K562 (cell line): ENCODE results near the gene RTBDN. TPM values are rescaled to one million over a fixed set of nuclear protein-coding genes. Genes with fewer than 3 reads are reported as not detected.

Experiments used
- ARNT ChIP-seq, 2 experiments: fragments of 450-650 bp; IDR thresholded peaks; 2 replicates each; pipeline ENCODE4 v1.6.1; 2016; ENCODE audit warnings: mild to moderate bottlenecking in 1 of 2
- BCOR ChIP-seq: fragments of 450-650 bp; IDR thresholded peaks from 2 replicates; pipeline ENCODE4 v1.6.1; 2016
- CHCHD3 ChIP-seq: fragments of 250-450 bp; sonication (Bioruptor Pico); IDR thresholded peaks from 2 replicates; pipeline ENCODE4 v2.1.2; 2022; ENCODE audit warnings: mild to moderate bottlenecking
- CHD7 ChIP-seq: fragments of 200-600 bp; sonication (generic); IDR thresholded peaks from one replicate; pipeline ENCODE4 v1.6.1; 2012; ENCODE audit warnings: mild to moderate bottlenecking, low read depth, low read length, inconsistent platforms
- DPF2 ChIP-seq: fragments of 450-650 bp; IDR thresholded peaks from 2 replicates; pipeline ENCODE4 v1.6.1; 2016
- ELF1 ChIP-seq: fragments of 200-800 bp; sonication (Bioruptor generic); IDR thresholded peaks from 2 replicates; pipeline ENCODE4 v1.6.1; 2016; ENCODE audit warnings: missing genetic modification characterization, missing compliant biosample characterization
- HNRNPH1 ChIP-seq: fragments of 200-400 bp; formaldehyde crosslinking; optimal IDR thresholded peaks from 2 replicates; pipeline ENCODE3; 2017; ENCODE audit warnings: low read depth, mild to moderate bottlenecking, low read length, moderate library complexity
- NCOR1 ChIP-seq: fragments of 450-650 bp; IDR thresholded peaks from 2 replicates; pipeline ENCODE4 v1.6.1; 2016; ENCODE audit warnings: mild to moderate bottlenecking, moderate library complexity
- NR2C2 ChIP-seq, 2 experiments: fragments of 200-800 bp in 1 of 2; sonication (Bioruptor generic) in 1 of 2; sonication (generic) in 1 of 2; formaldehyde crosslinking in 1 of 2; IDR thresholded peaks; 2 replicates each; pipeline versions ENCODE4 v1.6.1 to v1.8.0; 2016 to 2022; ENCODE audit warnings: mild to moderate bottlenecking in 1 of 2, missing compliant biosample characterization in 1 of 2, missing genetic modification characterization in 1 of 2, missing genetic modification reagents in 1 of 2
- RBM25 ChIP-seq: fragments of 200-400 bp; formaldehyde crosslinking; IDR thresholded peaks from 2 replicates; pipeline ENCODE4 v1.6.1; 2018; ENCODE audit warnings: low read length, low read depth, moderate library complexity; ENCODE audit not compliant: severe bottlenecking
- SFPQ ChIP-seq: fragments of 200-400 bp; formaldehyde crosslinking; IDR thresholded peaks from 2 replicates; pipeline ENCODE4 v1.6.1; 2017; ENCODE audit warnings: mild to moderate bottlenecking, low read depth, low read length, moderate library complexity
- XRCC5 ChIP-seq: fragments of 200-400 bp; formaldehyde crosslinking; IDR thresholded peaks from 2 replicates; pipeline ENCODE4 v1.6.1; 2017; ENCODE audit warnings: low read depth, mild to moderate bottlenecking, low read length
- ZNF121 ChIP-seq: sonication (generic); formaldehyde crosslinking; conservative IDR thresholded peaks from 2 replicates; pipeline ENCODE4 v1.8.0; 2022; ENCODE audit warnings: missing genetic modification reagents
- ZNF79 ChIP-seq: fragments of 250-450 bp; sonication (Bioruptor Pico); IDR thresholded peaks from 2 replicates; pipeline ENCODE4 v1.4.0; 2020; ENCODE audit warnings: low read depth, mild to moderate bottlenecking, moderate library complexity
- polyA plus RNA-seq, 8 experiments: library from polyadenylated mRNA; depleted of rRNA in 4 of 8; stranded (reverse) in 5 of 8; unstranded in 3 of 8; fragments of >200 nt; fragmentation: Nextera tagmentation in 2 of 8; fragmentation: Illumina TruSeq in 1 of 8; extraction: Ambion mirVana in 2 of 8; extraction: Trizol in 1 of 8; gene quantifications; 2 replicates each; pipeline versions ENCODE4 v1.2.1 to v1.2.3, GENCODE V29; 2011 to 2014; ENCODE audit warnings: inconsistent platforms in 1 of 8, missing spikeins in 1 of 8
- total RNA-seq, 7 experiments: library from RNA; depleted of rRNA in 6 of 7; stranded (reverse); fragments of >200 nt in 6 of 7; fragmentation: Illumina TruSeq in 2 of 7; extraction: Trizol in 2 of 7; gene quantifications; 2 replicates each; pipeline versions ENCODE4 v1.2.1 to v1.2.3, GENCODE V29; 2011 to 2021; ENCODE audit warnings: low replicate concordance in 1 of 7

The RTBDN gene
- total and polyA plus RNA-seq, 9 of the 15 experiments (the other 6 are each of a cell fraction or from before 2014, with no cell fraction given): 0.20 to 2.3 (median 0.72) TPM; not detected in 1

- TF ChIP-seq CHD7 (no peak), ELF1 (tag) (no peak), NR2C2 (CRISPR knock-in tag; IDR thresholded peaks at IDR 0.05) (no peak), NR2C2 (tag; IDR thresholded peaks at IDR 0.05) (no peak), RBM25 (peak; percentile 60), CHCHD3 (CRISPR knock-in tag) (no peak), NCOR1 (no peak), DPF2 (0 out of 2 replicates have a peak, but pooled peaks have one; percentile 28), BCOR (peak; percentile 78; the same call in 1 of the 2 replicates), XRCC5 (no peak), HNRNPH1 (no peak), ARNT (IDR thresholded peaks at IDR 0.05) (no peak), ZNF121 (CRISPR knock-in tag) (peak; percentile 96), SFPQ (no peak), ZNF79 (CRISPR knock-in tag) (no peak)
Measured at GRCh38 chr19:12802267-12803106, 31.9 kb downstream of the RTBDN start (continued).
